Stimulated activated CD4-positive, alpha-beta T cell treated with anti-CD3 and anti-CD28 coated beads, Interleukin-12 subunit alpha, Interleukin-12 subunit beta, amount 100 ng/mL, for 4 hours (primary cell): ENCODE measurements around the gene MEOX1.
A peak's percentile ranks its signal among the peaks of the same experiment; 100 is the strongest.

Experiments
- DNase-seq: peaks from one replicate; pipeline ENCODE4 v3.0.0-alpha.2; 2020

The MEOX1 gene

GRCh38 chr17:43679401-43679800, 17.7 kb upstream of the MEOX1 start:
- no peak for DNase-seq

DNA sequence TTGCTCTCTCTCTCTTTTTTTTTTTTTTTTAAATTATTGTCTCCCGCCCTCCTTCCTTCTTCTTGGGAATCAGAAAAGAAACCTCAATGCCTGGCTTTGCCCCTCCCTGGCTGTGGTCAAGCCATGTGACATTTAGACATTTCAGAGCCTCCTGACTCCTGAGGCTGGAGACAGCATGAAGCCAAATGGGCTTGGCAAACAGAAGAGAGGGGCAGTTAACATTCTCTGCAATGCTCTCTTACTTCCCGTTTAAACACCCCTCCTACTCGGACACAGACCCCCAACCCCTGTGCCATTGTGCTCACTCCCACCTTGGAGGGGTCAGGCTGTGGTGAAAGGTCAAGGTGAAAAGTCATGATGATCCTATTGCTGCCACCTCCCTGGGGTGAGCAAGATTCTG, 14.7 kb upstream of the MEOX1 start:
- no peak for DNase-seq

GRCh38 chr17:43674394-43674793, 12.7 kb upstream of the MEOX1 start:
- DNase-seq, result no peak

GRCh38 chr17:43673516-43674323, 12.0 kb upstream of the MEOX1 start:
- peak; percentile 77 for DNase-seq

DNA sequence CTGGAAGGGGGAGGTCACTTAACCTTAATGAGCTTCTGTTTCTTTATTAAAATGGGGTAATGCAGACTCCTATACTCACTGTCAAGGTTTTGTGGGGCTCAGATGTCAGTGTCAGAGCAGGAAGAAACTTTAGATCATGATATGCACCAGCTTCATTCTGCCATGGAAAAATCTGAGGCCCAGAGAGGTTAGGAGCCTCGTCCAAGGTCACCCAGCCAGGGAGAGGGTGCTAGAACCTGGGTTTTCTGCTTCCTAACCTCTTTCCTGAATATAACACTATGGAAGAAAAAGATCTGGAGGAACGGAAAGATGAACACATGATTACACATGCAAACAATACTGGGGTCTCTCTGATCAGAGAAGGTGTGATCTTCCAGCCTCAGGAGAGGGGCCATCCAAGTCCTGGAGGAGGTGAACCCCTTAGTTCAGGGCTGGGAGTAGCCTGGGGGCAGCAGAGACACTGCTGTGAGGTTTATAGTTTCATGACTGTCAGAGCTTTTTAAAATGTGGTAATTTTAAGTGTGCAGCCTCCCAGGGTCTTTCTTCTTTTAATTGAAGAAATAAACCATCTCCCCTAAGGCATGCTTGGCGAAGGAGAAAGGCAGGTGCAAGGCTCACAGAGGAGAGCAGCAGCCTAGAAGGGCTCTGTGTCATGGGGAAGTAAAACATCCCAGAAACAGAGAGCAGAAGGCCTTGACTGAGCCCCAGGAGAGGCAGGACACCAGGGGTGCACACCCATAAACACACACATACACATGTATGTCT, 10.2 kb upstream of the MEOX1 start:
- no peak for DNase-seq

DNA sequence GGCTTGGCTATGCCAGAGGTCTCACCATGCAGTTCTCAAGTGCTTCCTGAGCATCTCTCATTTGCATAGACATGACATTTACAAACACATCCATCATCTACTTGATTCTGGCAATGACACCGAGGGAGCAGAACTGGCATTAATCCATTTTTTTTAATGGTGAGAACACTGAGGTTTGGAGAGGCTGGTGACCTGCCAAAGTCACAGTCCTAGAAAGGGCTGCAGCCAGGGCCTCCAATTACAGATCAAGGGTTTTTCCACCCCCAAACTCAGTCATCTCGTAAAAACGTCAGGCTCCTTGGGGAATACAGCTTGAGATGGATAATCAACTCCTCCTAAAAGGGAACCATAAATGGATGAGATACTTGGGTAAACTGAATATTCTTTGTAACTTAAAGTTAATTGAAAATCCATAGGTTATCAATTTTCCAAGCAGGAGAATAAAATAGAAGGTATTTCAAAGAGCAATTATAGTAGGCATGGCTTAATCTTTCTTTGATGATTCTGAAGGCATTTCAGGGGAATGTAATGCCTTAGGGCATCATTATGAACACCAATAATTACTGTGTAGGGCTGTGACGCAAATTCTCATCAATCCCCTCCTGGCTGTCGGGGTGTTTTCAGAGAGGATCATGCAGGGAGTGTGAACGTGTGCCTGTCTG, 9.4 kb upstream of the MEOX1 start:
- DNase-seq, result no peak

DNA sequence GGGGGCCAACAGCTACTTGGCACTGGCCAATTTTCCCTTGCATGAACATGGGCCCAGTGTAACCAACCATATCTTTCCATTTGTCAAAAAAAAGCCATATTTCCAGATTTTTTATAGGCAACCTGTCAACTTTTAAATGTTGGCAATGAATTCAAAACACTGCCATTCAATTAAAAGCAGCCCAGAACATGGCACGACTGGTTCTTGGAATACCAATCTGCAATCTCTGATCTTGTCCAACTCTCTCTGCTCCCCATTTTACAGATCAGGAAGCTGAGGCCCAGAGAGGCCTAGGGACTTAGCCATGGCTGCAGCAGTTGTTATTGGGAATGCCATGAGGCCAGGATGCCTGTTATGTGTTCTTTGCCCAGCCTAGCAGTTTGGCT, 8.9 kb upstream of the MEOX1 start:
- no peak for DNase-seq

DNA sequence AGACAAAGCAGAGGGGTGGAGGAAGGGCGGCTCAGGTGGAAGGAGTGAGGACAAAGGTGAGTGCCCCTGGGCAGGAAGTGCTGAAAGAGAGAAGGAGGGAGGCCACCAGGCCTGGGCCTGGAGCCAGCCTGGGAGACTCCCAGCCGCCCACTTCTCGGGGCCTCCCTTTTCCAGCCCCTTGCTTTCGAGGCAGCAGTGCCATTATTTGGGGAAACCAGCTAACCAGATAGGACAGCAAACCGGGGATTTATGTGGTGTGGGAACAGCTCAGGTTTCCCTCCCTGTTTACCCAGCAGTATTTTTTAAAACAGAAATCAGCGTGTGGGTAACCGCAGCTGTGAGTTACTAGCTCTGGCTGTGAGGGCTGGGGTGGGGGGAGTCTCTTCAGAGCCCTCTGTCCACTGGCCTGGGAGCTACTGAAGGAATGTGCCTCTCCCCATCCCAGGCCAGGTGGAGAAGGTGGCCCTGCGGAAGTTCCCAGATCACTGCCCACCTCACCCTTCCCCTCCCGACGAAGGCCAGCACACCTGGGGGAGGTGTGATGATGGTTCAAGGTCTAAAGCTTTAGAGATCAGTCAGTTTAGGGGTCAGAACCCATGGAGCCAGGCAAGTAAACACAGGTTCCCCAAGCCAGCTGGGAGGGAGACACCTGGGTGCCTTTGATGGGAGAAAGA, 8.4 kb upstream of the MEOX1 start:
- DNase-seq, result no peak

DNA sequence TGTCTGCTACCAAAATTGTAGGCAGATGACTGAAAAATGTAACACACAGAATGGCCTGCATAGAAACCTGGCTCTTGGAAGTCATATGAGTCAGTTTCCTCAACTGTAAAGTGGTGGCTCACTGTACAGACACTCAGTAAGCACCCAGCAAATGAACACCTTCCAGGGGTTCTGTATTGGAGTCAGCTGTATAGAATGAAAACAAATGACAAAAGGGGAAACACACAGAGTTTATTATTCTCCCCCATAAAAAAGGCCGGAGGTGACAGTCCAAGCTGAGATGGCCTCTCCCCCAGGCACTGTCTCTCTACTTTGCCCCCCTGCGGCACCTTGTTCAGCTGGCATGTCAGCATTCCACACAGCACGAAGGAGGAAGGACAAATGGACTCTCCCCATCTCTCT, 6.2 kb upstream of the MEOX1 start:
- DNase-seq, result no peak

- no peak for DNase-seq
These were observed 5.8 kb upstream of the MEOX1 start for GRCh38 chr17:43667506-43667905.

DNA sequence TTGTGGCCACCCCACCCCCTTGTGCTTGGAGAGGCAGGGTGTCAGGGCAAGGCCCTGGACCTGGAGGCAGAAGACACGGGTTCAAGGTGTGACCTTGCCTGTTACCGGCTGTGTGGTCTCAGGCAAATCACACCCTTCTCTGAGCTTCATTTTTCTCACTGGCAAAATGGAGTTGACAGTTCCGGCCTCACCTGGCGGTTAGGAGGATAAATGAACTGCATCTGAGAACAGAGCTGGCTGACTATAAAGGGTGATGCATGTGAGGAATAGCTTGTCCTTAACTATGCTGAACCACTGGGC, 4.2 kb upstream of the MEOX1 start:
- DNase-seq, result no peak

GRCh38 chr17:43665084-43665936, 3.6 kb upstream of the MEOX1 start:
- no peak for DNase-seq

- no peak for DNase-seq
These were observed 2.4 kb upstream of the MEOX1 start for GRCh38 chr17:43664096-43664495.

- no peak for DNase-seq
These were observed 1.7 kb upstream of the MEOX1 start for GRCh38 chr17:43663383-43663782.

- no peak for DNase-seq
These were observed 855 bp upstream of the MEOX1 start for GRCh38 chr17:43662413-43663141.

DNA sequence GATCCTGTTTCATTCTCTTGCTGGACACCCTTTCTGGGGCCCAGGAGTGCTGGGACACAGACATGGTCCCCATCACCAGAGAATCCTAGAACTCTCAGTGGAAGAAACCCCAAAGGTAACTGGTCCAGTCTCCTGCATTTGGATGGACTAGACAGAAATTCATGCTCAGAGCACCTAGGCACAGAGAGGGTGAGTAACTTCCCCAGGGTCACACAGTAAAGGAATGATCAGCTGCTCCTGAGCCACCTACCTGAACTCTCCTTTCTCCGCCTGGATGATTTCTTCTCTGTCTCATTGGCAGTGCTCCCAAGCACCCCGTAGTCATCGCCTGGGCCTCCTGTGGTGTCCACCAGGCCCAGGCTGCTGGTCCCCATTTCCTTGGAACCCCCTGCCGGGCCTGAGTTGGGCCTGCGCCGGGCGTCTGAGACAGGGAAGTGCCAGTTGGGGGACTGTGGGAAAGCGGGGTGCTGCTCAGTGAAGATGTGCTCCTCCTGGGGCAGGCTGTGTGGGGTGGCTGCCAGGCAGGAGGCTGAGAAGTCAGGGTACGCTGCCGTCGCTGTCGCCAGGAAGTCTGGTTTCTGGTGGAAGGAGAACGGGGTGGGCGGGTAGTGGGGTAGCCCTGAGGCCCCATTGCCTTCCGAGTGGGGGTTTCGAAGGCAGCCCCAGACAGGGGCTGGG, 767 bp downstream of the MEOX1 start:
- no peak for DNase-seq

DNA sequence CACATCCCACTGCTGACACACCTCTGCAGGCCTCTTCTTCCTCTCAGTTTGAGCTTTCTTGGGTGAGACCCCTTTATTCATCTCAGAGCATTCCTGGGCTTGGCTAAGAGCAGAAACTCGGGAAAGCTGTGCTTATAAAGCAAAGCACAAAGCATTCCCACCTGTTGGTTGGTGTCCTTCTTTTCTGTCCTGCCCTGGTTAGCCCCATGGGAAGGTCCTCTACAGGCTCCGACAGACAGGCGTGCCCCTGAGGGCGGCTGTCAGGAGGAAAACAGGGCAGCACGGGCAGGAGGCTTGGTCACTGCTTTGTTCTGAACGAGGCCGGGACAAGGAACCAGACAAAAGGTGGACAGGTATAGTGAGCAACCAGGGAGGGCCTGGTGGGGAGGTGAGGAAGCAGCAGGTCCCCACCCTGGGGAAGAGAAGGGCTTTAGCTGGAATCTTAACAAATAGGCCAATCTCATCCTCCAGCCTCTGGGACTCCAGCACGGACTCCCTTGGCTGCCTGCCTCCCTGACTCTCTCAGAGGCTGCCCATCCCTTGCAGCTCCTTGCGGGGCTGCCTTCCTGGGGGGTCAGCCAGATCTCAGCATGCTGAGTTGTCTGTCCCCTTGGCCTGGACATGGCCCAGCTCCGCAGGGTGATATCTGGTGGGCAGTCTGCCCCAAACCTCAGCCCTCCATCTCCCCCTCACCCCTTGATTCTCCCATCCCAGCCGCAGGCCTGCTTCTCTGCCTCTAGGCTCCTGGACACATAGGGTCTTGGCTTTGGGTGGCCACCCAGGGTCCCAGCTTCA, 1.7 kb downstream of the MEOX1 start:
- DNase-seq, result no peak

GRCh38 chr17:43658900-43659299, 2.8 kb downstream of the MEOX1 start:
- DNase-seq, result no peak

DNA sequence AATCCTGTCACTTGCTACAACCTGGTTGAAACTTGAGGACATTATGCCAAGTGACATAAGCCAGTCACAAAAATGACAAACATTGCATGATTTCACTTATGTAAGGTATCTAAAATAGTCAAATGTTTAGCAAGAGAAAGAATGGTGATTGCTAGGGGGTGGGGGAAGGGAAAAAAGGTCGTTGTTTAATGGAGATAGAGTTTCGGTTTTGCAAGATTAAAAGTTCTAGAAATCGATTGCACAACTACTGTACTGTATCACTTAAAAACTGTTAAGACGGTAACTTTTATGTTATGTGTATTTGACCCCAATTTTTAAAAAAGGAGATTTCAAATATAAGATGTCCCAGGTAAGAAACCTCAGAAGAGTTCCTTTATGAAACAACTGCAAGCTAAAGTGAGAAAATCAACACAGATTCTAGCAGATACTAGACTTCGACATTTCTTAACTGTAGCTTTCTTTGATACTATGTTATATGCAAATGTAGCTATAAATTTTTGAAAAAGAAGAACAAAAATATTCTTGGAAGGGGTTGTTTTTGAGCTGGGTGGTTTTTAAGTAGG, 5.9 kb downstream of the MEOX1 start:
- DNase-seq, result no peak

- no peak for DNase-seq
These were observed 9.6 kb downstream of the MEOX1 start for GRCh38 chr17:43652124-43652480.
